GM19397 (cell line): ENCODE measurements around the gene SMC3.
"Not testable (repeated sequence)": the region's sequence is repeated elsewhere in the genome, so short reads cannot be mapped to it uniquely, and the experiment has no call there.

ENCODE experiments used
- ATAC-seq: cut with Tn5 transposase; IDR thresholded peaks from one replicate; pipeline ENCODE4 v1.9.1; 2021; ENCODE audit warnings: mild to moderate bottlenecking, moderate library complexity; ENCODE audit not compliant: unreplicated experiment

Gene SMC3

DNA sequence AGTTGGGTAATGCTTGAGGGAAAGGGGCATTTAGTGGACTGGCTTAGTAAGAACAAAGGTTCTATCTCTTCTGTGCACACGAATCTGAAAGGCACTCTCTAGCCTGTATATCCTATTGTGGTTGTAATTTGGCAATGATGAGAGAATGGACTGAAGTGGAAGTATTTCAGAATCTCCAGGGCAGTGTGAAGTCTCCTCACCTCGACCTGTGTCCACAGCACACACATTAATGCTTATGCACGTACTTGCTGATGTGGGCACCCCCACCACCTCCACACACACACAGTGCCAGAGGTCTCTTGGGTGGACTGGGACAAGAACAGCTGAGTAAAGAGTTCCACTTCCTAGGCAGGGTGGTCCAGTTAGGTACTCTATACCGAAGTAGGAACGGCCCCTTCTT lies 6.9 kb downstream of the SMC3 start:
- no peak for ATAC-seq

DNA sequence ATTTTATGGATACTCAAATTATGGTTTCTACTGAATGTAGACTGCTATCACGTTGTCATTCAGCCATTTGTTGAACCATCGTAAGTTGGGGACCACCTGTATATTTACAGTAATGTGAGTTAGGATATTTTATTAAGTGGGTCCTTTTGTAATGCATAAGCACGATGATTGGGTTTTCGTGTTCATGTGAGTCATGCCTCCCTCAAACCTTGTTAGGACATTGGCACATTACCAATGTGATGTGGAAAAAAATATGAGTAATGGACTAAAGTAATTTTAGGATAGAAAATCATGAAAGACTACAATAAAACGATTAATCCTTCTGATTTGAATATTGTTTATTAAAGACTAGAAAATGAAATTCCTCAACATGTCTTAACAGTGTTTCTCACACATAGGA lies 8.7 kb downstream of the SMC3 start:
- ATAC-seq: no peak

DNA sequence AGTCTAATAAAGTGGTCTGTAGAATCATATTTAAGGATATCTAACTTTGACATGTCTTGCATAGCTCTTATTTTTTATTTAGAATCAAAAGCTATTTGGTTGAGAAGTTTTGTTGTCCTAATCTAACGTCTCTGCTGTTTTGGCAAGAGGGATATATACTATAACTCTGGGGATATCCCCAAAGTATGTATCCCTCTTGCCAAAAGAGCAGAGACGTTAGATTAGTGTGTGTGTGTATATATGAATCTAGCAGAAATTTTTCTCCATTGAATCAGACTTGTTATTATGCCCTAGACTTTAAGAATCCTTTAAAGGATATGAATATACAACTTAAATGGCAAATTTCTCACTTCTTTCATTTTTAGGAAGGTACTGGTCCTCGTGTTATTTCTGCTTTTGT lies 9.6 kb downstream of the SMC3 start:
- ATAC-seq: no peak

DNA sequence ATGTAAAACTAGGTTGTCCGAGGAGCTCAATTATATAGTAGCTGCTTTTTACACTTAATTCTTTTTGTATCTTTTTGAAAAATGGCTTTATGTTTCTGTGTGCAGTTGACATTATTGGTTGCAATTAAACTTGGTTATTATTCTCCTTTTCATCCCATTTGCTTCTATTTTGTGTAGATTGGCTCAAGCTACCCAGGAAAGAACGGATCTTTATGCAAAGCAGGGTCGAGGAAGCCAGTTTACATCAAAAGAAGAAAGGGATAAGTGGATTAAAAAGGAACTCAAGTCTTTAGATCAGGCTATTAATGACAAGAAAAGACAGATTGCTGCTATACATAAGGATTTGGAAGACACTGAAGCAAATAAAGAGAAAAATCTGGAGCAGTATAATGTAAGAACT lies 16.5 kb downstream of the SMC3 start:
- ATAC-seq: no peak

DNA sequence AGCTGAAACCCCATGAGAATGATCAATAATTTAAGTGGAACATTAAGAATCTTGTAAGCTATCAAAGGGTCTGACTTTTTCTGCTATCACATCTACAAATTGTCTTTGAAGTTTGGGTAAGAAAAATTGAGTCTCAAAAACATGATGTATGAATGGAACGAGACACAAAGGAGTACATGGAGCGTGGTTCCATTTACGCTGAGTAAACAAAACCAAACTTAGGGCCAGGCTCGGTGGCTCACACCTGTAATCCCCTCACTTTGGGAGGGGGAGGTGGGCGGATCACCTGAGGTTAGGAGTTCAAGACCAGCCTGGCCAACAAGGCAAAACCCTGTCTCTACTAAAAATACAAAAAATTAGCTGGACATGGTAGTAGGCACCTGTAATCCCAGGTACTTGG lies 24.3 kb downstream of the SMC3 start:
- ATAC-seq: no peak

DNA sequence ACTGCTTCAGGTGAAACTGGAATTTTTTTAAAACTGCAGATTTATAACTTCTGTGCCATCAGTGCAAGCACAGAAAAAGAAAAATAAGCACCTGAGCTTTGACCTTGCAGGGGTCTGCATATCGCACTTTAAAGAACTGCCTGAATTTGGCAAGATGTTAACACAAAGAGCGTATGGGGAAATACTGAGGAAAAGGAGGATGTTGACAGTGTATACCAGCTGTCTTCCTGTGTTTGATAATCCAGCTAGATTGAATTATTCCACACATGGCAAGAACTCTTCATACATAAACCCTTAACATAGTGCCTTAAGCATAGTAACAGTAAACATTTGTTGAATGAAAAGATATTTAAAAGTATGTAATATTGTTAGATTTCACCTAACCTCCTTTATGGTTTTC lies 30.0 kb downstream of the SMC3 start:
- ATAC-seq: no peak

DNA sequence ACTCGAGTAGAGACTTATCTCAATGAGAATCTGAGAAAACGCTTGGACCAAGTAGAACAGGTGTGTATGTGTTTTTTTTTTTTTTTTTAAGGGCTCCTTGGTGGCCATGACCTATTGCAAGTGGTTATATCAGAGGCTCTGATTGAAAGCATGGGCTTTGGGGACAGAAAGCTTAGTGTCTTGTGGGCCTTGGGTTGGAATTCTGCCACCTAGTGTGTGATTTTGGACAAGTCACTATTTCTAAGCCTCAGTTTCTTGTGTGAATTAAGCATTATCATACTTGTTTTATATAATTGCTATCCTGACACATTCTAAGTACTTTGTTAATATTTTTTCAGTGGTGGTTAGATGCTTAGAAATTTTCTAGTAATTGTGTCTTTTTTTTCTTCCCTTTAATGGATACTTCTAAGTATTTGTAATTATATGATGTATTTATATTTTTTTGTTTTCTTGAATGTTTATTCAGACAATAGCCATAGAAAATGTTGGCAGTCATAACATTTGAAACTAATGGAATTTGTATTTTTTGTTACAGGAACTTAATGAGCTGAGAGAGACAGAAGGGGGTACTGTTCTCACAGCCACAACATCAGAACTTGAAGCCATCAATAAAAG lies 33.1 kb downstream of the SMC3 start:
- peak; percentile 55 for ATAC-seq

DNA sequence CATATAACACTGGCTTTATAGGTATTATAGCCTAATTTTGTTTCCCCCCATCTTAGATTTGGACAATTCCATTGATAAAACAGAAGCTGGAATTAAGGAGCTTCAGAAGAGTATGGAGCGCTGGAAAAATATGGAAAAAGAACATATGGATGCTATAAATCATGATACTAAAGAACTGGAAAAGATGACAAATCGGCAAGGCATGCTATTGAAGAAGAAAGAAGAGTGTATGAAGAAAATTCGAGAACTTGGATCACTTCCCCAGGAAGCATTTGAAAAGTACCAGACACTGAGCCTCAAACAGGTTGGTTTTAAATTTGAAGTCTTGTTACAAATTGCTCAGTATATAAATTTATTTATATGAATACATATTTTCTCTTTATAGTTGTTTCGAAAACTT lies 34.1 kb downstream of the SMC3 start:
- no peak for ATAC-seq

DNA sequence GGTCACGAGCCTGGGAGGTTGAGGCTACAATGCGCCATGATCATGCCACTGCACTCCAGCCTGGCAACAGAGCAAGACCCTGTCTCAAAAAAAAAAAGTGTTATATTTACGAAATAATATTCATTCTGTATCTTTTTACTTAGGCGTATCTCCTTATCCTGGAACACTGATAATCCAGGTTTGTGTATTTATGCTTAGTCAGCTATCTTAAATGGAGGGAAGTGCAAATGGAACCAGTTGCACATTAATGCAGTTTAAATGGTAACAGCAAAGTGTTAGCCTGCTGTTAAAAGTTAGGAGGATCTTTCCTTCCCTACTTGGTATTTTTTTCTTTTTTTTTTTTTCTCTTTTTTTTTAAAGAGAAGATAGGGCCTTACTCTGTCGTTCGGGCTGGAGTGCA lies 40.6 kb downstream of the SMC3 start:
- no peak for ATAC-seq

DNA sequence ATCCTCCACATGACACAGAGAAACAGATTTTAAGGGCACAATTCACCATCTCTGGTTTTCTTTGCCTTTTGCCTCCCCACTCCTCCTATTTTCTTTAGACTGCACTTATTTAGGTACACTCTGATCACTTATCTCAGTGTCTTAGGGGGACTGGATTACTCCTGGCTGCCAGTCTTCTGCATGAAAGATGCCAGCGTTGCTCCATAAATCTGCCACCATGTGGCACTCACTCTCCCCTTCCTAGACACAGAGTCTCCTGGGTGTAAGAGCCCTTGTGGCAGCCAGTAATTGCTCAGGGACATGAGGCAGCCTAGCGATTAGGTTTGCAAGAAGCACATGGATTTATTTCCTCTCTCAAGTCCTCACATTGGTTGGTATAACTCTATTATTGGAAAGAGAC lies 42.1 kb downstream of the SMC3 start:
- no peak for ATAC-seq

DNA sequence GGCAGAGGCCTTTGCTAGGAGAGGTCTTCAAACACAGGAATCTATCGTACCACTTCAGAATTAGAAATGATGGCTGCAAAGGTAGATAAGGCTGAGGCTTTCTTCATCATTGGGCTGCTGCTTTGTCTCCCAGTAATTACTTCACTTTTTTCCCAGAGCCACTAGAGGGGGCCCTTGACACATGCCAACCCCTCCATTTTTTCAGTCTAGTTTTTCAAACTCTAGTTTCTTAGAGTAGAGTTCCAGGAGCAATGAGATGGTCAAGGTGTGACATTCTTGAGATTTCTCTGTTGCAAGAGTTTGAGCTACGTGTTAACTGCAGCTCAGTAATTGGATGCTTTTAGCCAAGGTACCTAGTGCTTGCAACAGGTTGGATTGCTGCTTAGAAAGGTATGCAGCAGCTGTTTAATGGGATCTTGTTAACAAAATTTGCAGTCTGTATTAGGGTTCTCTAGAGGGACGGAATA lies 42.8 kb downstream of the SMC3 start:
- ATAC-seq: no peak

DNA sequence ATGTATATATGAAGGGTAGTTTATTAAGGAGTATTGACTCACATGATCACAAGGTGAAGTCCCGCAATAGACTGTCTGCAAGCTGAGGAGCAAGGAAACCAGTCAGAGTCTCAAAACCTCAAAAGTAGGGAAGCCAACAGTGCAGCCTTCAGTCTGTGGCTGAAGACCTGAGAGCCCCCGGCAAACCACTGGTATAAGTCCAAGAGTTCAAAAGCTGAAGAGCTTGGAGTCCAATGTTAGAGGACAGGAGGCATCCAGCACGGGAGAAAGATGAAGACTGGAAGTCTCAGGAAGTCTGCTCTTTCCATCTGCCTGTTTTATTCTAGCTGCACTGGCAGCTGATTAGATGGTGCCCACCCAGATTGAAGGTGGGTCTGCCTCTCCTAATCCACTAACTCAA lies 43.3 kb downstream of the SMC3 start:
- not testable (repeated sequence) for ATAC-seq

DNA sequence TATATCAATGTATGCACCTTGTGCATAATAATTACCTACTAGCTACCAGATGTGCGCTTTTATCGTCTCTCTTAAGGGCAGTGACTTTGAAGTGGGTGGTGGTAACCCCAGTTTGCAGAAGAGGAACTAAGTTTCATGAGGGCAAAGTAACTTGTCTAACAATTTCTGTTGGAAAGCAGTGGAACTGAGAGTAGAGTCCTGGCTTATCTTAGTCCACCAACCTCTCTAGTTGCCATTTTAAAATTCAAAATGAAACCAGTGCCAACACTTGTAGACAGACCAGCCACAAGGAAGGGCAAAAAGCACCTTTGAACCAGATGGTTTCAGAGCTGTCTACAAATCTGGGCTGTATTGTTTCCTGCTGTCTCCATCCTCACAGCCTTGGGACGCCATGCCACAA lies 44.6 kb downstream of the SMC3 start:
- no peak for ATAC-seq

DNA sequence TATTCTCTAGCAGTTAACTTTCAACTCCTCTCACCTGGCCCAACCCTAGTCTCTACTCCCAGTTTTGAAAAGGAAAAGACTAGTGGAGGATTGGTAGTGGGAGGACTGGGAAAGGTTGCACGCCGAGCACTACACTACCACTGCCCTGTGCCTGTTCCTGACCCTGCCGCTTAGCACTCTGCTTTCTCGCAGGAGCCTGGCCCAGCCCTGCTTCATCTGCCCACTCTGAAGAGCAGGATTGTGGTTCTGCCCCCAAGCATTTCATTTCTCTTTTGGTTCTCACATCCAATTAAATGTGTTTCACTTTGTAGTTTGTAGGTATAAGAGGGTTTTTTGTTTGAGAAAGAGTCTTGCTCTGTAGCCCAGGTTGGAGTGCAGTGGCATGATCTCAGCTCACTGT lies 45.1 kb downstream of the SMC3 start:
- no peak for ATAC-seq

DNA sequence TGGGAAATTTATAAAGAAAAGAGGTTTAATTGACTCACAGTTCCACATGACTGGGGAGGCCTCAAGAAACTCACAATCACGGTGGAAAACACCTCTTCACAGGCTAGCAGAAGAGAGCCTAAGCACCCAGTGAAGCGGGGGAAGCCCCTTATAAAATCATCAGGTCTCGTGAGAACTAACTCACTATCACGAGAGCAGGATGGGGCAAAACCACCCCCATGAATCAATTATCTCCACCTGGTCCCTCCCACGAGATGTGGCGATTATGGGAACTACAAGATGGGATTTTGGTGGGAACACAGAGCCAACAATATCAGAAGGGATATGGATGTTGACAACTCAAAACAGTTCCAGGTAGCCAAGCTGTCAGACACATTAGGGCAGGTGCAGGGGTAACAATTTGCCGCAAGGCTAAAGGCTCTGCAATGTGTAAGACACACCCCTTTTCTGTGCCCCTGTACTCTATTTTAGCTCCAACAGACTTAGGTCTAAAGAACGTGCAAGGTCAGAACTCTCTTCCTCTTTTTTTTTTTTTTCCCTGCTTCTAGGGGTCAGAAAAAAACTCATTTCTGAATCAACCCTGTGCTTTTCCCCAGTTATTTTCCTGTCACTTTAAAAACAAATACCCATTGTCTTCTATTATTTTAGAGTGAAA lies 46.0 kb downstream of the SMC3 start:
- no peak for ATAC-seq

DNA sequence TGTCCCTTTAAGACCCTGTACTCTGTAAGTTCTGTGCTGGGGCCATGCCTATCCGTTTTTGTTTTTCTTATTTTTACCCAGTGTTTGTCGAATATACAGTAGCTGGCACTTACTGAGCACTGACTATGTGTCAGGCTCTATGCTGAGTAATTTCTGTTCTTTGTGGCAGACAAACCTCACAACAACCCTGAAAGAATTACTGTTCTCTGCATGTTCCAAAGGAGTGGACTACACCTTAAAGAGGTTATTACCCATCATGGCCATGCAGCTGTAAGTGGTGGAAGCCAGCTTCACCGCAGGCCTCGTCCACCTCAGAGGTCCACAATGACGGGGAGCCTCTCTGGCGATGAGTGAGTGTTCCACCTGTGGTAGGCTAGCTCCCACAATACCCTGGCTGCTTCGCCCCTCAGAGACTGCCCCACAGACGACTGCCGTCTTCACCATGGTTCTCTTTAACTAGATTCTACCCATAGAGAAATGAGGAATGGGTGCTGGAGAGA lies 46.6 kb downstream of the SMC3 start:
- no peak for ATAC-seq

DNA sequence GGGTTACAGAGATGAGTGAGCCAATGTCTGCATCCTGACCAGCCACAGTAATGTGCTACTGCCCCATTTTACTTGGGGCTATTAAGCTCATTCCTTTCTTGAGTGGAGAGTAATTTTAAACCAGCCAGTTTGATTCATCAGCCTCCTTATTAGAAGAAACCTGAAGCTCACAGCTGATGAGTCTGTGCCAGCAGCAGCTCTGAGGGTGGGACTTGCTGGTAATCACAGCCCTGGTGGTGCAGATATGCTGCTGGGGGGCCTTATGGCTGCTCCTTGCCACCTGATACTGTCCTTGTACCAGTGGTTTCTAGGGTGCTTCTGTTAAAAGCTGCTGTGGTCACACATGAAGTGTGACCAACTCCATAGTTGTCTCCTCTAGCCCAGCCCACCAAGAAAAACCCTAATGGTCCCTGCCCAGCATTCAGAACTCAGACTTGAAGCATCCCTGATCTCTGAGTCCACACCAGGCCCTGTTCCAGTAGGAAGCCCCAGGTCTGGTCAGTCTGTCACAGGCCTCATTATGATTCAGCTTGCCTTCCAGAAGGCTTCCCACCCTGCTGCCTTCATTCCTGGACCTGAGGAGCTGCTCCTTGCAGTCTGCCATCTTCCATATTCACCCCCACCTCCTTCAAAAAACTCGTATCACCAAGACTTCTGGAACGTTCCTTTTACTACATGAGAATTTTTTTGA lies 47.7 kb downstream of the SMC3 start:
- ATAC-seq: no peak

DNA sequence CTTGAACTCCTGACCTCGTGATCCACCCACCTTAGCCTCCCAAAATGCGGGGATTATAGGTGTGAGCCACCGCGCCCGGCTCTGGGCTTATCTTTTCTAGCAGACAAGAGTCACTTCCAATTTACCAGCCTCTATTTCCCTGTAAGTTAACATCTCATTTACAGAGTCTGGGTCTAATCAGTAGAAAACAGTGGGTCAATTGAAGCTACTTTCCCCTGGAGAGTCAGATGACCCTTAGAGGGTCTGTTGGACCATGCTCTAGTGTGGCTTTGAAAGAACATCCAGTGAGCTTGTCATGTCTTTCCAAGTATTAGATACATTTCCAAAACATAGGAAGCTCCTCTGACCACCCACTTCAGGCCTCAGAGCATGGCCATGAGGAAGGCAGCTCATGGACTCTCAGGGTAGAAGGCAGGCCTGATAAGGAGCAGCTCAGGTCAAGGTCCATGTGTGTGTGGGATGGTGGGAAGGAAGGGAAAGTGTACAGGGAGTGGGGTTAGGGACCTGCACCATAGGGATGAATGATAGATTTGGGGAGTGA lies 49.1 kb downstream of the SMC3 start:
- ATAC-seq: no peak

DNA sequence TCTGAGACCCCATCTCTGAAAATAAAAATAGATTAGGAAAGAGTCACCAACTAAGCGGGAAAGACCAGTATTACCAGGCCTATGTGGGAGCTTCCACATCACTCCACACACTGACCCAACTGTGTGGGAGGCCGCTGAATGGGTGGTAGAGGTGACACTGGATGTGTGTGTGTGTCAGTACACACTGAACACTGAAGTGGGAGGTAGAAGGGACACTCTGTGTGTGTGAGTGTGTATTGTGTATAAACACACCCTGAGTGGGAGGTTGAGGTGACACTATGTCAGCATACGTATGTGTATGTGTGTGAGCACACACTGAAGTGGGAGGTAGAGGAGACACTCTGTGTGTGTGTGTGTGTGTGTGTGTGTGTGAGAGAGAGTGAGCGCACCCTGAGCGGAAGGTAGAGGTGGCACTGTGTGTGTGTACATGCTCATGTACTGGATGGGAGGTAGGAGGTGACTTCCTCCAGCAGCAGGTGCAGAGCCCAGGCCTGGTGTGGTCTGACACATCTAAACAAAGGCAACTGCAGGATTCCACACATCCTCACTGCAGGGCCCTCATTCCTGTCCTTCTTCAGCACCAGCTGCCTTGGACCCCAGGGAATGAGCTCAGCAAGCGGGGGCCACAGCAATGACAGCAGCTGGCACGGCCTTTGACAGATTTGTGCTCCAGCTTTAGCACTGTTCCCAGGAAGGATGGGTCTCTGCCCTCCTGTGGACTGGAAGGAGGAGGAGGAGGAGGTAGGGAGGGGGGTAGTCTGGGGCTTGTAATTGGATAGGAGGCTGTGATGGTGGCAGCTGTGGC lies 50.1 kb downstream of the SMC3 start:
- no peak for ATAC-seq

DNA sequence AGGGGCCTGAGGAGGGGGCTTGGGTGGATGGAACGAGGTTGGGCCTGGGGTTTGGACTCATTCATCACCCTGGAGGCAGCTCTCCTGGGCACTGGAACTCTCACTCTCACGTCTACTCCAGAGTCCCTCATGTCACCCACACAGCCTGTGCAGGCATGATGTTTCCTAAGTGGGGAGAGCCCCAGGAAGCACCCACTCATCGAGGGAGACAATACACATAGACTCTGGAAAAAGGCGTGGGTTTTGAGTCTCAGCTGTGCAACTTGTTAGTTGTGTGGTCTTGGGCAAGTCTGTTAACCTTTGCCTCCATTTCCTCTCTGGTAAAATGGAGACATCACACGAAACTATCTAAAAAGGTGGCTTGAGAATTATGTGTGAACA lies 50.7 kb downstream of the SMC3 start:
- ATAC-seq: no peak
